GM20431 (cell line): ENCODE data around the gene CAMKMT.

ENCODE experiments used
- in situ Hi-C: fragments of 300-500 bp; cut with MseI, MboI; formaldehyde crosslinking; loops from one replicate; pipeline ENCODE4 v1.15.0; 2020; ENCODE audit warnings: low sequenced_read_pairs; ENCODE audit not compliant: unreplicated experiment

CAMKMT gene

DNA sequence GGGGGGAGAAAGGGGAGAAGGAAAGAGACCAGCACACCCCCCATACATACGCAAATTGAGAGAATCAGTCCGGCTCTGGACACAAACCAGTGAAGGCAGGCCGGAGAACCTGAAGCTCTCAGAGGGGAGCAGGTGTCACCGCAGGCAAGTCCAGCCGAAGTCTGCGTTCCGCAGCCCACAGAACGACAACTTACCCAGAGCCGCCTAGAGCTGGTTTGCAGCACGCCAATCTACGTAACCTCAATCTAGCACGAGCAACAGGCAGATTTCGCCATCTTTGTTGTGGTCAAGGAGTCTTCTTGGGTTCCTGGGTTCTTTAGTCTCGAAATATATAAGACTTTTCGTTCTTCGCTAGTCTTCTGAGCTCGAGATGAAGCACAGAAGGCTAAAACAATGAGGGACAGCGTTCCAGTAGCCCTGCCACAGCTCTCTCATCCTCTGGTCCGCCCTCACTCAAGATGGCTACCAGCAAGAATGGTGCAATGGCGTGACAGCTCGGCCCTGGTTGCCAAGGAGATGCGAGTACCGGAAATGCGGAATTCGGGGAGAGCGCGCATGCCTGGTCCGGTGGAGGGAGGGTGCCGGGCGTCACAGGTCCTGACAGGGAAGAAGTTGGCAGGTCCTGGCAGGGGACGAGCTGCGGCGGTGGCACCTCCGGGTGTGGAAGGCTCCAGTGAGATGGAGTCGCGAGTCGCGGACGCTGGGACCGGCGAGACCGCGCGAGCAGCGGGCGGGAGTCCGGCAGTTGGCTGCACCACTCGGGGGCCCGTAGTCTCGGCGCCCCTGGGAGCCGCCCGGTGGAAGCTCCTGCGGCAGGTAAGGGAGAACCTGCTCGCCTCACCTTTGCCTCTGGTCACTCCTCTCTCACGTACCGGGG is at the start of gene CAMKMT, which contains the start of gene PREPL:
TSS of gene CAMKMT (plus strand) at position 618 of the 877 bp plus-strand sequence.
TSS of gene PREPL (minus strand) at position 165 of the 877 bp plus-strand sequence. CDS start 15,152 bp downstream, outside the sequence.
- in situ Hi-C loops: no loop called here

DNA sequence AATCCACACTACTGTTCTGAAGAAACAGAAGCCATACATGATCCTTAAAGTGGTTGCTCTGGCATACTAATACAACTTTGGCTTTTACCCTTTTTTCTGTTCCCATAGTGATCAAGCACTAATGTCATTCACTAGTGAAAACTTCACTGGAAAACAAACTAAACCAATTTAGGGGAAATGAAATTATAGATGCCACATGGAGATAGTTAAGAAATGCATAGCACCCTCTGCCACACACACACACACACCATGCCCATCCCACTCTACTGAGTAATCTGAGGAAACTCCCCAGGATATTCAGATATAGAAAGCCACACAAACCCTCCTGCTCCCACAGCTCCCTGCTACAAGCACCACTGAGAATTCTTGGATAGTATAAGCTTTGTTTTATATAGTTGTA is 47.4 kb upstream of the CAMKMT start:
- in situ Hi-C loops: no loop called here

- in situ Hi-C loops: no loop called here
Observed at GRCh38 chr2:44315945-44316344, 45.8 kb upstream of the CAMKMT start.

GRCh38 chr2:44320832-44321231 is 40.9 kb upstream of the CAMKMT start:
- in situ Hi-C loops: no loop called here

GRCh38 chr2:44321360-44321759 is 40.4 kb upstream of the CAMKMT start:
- in situ Hi-C loops: no loop called here

- in situ Hi-C loops: no loop called here
Observed at GRCh38 chr2:44324971-44325426, 36.7 kb upstream of the CAMKMT start.

- in situ Hi-C loops: no loop called here
Observed at GRCh38 chr2:44325897-44326296, 35.9 kb upstream of the CAMKMT start.

GRCh38 chr2:44326548-44327264 is 35.0 kb upstream of the CAMKMT start:
- in situ Hi-C loops: no loop called here

DNA sequence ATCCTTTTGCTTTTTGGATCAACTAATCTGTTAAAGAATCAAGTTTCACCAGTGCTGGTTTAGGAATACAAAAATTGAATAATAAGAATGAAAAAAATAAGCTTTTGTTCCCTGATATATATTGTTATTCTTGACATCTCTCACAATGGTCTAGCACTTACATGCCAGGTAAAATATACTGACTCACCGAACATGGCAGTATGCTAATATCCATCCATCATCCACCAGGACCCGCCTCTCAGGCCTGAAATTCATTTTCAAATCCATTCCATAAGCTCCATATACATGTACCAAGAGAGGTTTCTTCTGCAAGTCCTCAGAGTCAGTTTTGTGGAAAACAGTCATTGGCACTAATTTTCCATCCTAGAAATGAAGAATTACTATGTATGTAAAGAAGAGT is 33.0 kb upstream of the CAMKMT start:
- in situ Hi-C loops: no loop called here

DNA sequence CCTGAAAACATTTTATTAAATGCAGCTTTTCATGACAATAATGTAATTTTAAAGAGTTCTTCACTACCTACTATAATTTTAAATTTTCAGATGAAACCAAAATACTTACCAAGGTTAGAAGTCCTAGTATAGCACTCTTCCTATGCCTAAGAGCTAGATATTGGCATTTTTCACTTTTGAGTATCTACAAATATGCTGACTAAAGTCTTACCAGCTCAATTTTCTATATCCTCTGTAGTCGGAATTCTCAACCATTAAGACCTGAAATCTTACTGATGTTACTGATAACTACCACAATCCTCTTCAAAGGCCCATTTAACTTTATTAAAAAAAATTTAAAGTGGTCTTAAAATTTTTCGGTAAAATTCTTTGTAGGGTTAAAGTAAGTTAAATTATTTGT is 32.4 kb upstream of the CAMKMT start:
- in situ Hi-C loops: no loop called here

GRCh38 chr2:44330801-44331200 is 30.9 kb upstream of the CAMKMT start:
- in situ Hi-C loops: no loop called here

DNA sequence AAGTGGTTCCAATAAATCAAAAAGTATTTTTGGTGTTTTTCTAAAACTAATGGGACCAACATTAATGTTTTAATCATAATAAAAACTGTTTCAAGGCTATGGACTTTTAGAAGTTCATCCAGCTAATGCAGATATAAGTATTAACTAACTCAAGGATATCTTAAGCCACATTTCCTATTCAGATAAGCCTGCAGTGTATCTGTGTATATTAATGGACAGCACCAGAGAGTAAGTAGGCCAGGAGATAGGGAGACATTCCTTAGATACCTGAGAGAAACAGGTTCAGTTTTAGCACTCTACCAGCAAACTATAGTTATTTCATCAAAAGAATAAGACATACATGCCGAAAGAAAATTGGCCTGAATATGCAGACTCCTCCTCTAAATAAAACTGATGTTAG is 27.8 kb upstream of the CAMKMT start:
- in situ Hi-C loops: no loop called here

DNA sequence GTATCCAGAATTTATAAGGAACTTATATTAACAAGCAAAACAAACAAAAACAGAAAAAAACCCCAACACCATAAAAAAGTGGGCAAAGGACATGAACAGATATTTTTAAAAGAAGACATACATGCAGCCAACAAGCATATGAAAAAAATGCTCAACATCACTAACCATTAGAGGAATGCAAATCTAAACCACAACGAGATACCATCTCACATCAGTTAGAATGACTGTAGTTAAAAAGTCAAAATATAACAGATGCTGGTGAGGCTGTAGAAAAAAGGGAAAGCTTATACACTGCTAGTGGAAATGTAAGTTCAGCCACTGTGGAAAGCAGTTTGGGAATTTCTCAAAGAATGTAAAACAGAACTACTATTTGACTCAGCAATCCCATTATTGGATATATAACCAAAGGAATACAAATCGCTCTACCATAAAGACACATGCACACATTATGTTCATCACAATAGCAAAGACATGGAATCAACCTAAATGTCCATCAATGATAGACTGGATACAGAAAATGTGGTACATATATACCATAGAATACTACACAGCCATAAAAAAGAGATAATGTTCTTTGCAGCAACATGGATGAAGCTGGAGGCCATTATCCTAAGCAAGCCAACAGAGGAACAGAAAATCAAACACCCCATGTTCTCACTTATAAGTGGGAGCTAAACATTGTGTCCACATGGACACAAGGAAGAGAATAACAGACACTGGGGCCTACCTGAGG is 25.8 kb upstream of the CAMKMT start:
- in situ Hi-C loops: no loop called here

- in situ Hi-C loops: no loop called here
Observed at GRCh38 chr2:44342854-44343253, 18.9 kb upstream of the CAMKMT start.

GRCh38 chr2:44347526-44347925 is 14.2 kb upstream of the CAMKMT start:
- in situ Hi-C loops: no loop called here

DNA sequence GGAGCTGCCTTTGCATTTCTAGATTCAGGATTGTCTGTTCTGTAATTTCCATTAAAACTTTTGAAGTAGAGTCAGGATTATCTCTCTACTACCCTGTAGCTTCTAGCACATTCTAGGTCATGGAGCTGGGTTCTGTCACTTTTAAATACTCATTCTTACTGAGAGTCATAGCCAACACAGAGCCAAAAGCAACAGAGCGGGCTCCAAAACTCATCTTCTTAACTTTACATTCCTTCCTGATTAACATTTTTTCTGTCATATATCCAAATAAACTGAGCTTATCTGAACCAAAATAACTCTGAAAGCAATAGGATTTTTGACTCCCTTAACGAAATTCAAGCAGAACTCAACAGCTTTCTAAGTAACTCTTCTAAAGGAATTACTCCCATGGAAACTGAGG is 13.3 kb upstream of the CAMKMT start:
- in situ Hi-C loops: no loop called here

GRCh38 chr2:44349506-44349905 is 12.2 kb upstream of the CAMKMT start:
- in situ Hi-C loops: no loop called here

DNA sequence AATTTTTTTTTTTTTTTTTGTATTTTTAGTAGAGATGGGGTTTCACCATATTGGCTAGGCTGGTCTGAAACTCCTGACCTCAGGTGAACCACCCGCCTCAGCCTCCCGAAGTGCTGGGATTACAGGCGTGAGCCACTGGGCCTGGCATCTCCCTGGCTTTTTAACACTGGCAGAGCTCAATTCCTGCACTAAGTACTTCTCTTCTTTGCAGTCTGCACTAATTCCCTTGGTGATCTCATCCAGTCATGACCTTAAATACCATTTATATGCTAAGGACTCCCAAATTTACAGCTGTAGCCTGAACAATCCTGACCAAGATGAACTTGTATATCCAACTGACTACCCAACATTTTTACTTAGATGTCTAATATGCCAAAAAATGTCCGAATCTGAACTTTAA is 10.7 kb upstream of the CAMKMT start:
- in situ Hi-C loops: no loop called here

DNA sequence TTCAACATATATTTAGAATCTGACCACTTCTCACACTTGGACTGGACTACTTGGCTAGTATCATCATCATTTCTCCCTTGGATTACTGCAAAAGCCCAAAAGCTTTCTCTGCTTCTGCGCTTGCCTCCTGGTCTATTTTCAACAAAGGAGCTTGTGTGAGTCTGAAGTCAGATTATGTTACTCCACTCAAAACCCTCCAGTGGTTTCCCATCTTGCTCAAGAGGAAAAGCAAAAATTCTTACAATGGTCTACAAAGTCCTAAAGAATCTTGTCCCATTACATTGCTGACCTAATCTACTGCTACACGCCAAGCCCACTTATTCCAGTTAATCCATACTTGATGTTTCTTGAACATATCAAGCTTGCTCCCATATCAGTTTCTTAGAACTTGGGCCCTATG is 10.1 kb upstream of the CAMKMT start:
- in situ Hi-C loops: no loop called here

GRCh38 chr2:44352510-44352909 is 9.2 kb upstream of the CAMKMT start:
- in situ Hi-C loops: no loop called here

- in situ Hi-C loops: no loop called here
Observed at GRCh38 chr2:44354761-44355160, 7.0 kb upstream of the CAMKMT start.
